Measurements from ENCODE around the gene IL4I1. TPM values are rescaled to one million over a fixed set of nuclear protein-coding genes. Genes with fewer than 3 reads are reported as not detected.

IL4I1 gene
- total RNA-seq, 1 experiment from 2014 or later: 0.61 TPM

DNA sequence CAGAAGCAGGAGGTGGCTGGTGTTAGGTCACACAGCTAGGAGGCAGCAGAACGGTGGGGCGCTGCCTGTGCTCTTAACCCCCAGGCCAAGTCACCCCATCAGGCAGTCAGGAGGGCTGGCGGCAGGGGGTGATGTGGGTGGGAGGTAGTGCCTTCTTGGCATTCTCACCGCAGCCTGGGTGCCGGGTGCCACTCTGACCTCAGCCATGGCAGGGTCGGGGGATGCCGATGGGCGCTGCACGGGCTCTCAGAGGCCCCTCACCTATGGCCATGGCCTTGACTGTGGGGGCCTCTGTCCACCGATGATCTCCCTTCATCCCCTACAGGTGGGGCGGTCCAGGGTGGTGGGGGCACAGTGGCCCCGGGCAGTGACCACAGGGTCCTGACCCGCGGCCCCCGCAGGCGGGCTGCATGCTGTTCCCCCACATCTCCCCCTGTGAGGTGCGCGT is 40.1 kb downstream of the IL4I1 start:
- H3K14ac ChIP-seq (ENCODE audit: insufficient read depth, low read length): no peak overlapping the region; the same call in 1 of the 2 replicates
- H3K4me3 Mint-ChIP-seq: no peak overlapping the region
- peaks cover 6% of the 10 kb centered on the region for H3K23me2 ChIP-seq (ENCODE audit: insufficient read length, low read depth, low read length, poor library complexity, severe bottlenecking)
- H4K91ac ChIP-seq (ENCODE audit: insufficient read length, low read depth, low read length): no peak overlapping the region
- no peak overlapping the region for H2BK20ac ChIP-seq (ENCODE audit: low read depth, low read length, poor library complexity, severe bottlenecking)
- H3K4ac ChIP-seq (ENCODE audit: low read depth, low read length): no peak overlapping the region
- no peaks in the 10 kb centered on the region for H3K9me3 ChIP-seq (ENCODE audit: control insufficient read depth, low read depth, low read length)
- H4K20me1 ChIP-seq (ENCODE audit: control insufficient read depth, insufficient read depth, insufficient read length): peaks cover 6% of the 10 kb centered on the region
- DNase-seq: no peak
- H2AK5ac ChIP-seq (ENCODE audit: insufficient read length, low read length): no peak overlapping the region
- peaks cover 9% of the 10 kb centered on the region; the same call in 1 of the 2 replicates for H3K79me2 ChIP-seq (ENCODE audit: insufficient read depth, low read length)
- WGBS (ENCODE audit: extremely low coverage, insufficient read length, low lambda C conversion rate): no CpG with 5 or more reads among the region's 18 CpGs
- peaks cover 2% of the 10 kb centered on the region; the same call in 1 of the 2 replicates for H3K27me3 Mint-ChIP-seq (ENCODE audit: low read depth)
- H3K9me3 Mint-ChIP-seq: no peaks in the 10 kb centered on the region
- peaks cover 21 to 74% (median 70%) of the 10 kb centered on the region in 3 experiments for H3K36me3 Mint-ChIP-seq (ENCODE audit: insufficient read depth in 1 of 3, low read depth in 3 of 3)
- H2BK5ac ChIP-seq (ENCODE audit: insufficient read length, low read length): no peak overlapping the region
- H3K9ac ChIP-seq (ENCODE audit: extremely low read depth, insufficient read length, low read length): no peak overlapping the region
- no peak overlapping the region for H2AFZ ChIP-seq (ENCODE audit: low read length)
- H3K4me1 Mint-ChIP-seq: peaks cover 17 to 26% of the 10 kb centered on the region in 2 experiments
- H2BK15ac ChIP-seq (ENCODE audit: low read depth, low read length): no peak overlapping the region
- peaks cover 11% of the 10 kb centered on the region for H3K79me1 ChIP-seq (ENCODE audit: insufficient read depth, low read depth, low read length, poor library complexity, severe bottlenecking)
- no peak overlapping the region for H4K5ac ChIP-seq (ENCODE audit: insufficient read length, low read depth, low read length)
- no peak overlapping the region for H3K18ac ChIP-seq (ENCODE audit: insufficient read length, low read depth, low read length)
- H3K27ac ChIP-seq (ENCODE audit: insufficient read length, low read depth, low read length): no peak overlapping the region
- no peak overlapping the region for H3T11ph ChIP-seq (ENCODE audit: low read length)
- TF ChIP-seq, protein P1, sequence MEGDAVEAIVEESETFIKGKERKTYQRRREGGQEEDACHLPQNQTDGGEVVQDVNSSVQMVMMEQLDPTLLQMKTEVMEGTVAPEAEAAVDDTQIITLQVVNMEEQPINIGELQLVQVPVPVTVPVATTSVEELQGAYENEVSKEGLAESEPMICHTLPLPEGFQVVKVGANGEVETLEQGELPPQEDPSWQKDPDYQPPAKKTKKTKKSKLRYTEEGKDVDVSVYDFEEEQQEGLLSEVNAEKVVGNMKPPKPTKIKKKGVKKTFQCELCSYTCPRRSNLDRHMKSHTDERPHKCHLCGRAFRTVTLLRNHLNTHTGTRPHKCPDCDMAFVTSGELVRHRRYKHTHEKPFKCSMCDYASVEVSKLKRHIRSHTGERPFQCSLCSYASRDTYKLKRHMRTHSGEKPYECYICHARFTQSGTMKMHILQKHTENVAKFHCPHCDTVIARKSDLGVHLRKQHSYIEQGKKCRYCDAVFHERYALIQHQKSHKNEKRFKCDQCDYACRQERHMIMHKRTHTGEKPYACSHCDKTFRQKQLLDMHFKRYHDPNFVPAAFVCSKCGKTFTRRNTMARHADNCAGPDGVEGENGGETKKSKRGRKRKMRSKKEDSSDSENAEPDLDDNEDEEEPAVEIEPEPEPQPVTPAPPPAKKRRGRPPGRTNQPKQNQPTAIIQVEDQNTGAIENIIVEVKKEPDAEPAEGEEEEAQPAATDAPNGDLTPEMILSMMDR (conservative IDR thresholded peaks at IDR 0.05): no peak
- no peak overlapping the region for H3K56ac ChIP-seq (ENCODE audit: insufficient read length, low read depth, low read length)
- no peak overlapping the region for H3K23ac ChIP-seq (ENCODE audit: insufficient read length, low read depth, low read length)
- no peak overlapping the region for H2BK12ac ChIP-seq (ENCODE audit: insufficient read length, low read depth, low read length)
- H2BK120ac ChIP-seq (ENCODE audit: low read depth, low read length, poor library complexity, severe bottlenecking): no peak overlapping the region
- H3K4me2 ChIP-seq (ENCODE audit: insufficient read depth, insufficient read length, low read length): no peak overlapping the region
- no peaks in the 10 kb centered on the region for H3K27me3 ChIP-seq (ENCODE audit: insufficient read depth, low read length)
- H3K4me1 ChIP-seq (ENCODE audit: insufficient read depth, low read length): no peaks in the 10 kb centered on the region
- no peak overlapping the region for H4K8ac ChIP-seq (replicated peaks; ENCODE audit: insufficient read length, low read depth, low read length)
- 0 out of 7 replicates have a peak overlapping the region, but pooled peaks of 1 of the 3 experiments have one; percentile 79 for H3K27ac Mint-ChIP-seq

Measured in H9 (cell line).